Gastroesophageal sphincter (tissue), 3 donors: ENCODE measurements around the gene XKR7.

ENCODE experiments used
- EP300 ChIP-seq: sonication (generic); formaldehyde crosslinking; IDR thresholded peaks from one replicate; pipeline ENCODE4 v1.6.1; 2017; ENCODE audit warnings: antibody characterized with exemption, mild to moderate bottlenecking
- TF ChIP-seq, protein P1 (sequence below), 4 experiments: fragments of 200-600 bp in 2 of 4; fragments of 450-650 bp in 2 of 4; sonication (generic) in 1 of 4; IDR thresholded peaks; one replicate each; pipeline ENCODE4 v1.5.1; 2017 to 2019; ENCODE audit warnings: antibody characterized with exemption in 4 of 4, mild to moderate bottlenecking in 2 of 4, moderate library complexity in 2 of 4

GRCh38 chr20:31975874-31976273 is 7.9 kb downstream of the XKR7 start:
- TF ChIP-seq, protein P1, sequence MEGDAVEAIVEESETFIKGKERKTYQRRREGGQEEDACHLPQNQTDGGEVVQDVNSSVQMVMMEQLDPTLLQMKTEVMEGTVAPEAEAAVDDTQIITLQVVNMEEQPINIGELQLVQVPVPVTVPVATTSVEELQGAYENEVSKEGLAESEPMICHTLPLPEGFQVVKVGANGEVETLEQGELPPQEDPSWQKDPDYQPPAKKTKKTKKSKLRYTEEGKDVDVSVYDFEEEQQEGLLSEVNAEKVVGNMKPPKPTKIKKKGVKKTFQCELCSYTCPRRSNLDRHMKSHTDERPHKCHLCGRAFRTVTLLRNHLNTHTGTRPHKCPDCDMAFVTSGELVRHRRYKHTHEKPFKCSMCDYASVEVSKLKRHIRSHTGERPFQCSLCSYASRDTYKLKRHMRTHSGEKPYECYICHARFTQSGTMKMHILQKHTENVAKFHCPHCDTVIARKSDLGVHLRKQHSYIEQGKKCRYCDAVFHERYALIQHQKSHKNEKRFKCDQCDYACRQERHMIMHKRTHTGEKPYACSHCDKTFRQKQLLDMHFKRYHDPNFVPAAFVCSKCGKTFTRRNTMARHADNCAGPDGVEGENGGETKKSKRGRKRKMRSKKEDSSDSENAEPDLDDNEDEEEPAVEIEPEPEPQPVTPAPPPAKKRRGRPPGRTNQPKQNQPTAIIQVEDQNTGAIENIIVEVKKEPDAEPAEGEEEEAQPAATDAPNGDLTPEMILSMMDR (IDR thresholded peaks at IDR 0.05) = no peak
- no peak for TF ChIP-seq EP300
